GM10266 (cell line): ENCODE measurements around the gene IFT80.
"Not testable (repeated sequence)": the region's sequence is repeated elsewhere in the genome, so short reads cannot be mapped to it uniquely, and the experiment has no call there.

Experiments
- DNase-seq: peaks from one replicate; pipeline ENCODE4 v3.0.0; 2012; ENCODE audit errors: extremely low spot score
- CTCF ChIP-seq: IDR thresholded peaks from 2 replicates; pipeline ENCODE4 v1.5.1; 2012; ENCODE audit warnings: mild to moderate bottlenecking, low read depth; ENCODE audit not compliant: control insufficient read depth, insufficient read depth; ENCODE audit errors: missing control alignments

Gene IFT80

GRCh38 chr3:160259589-160259988, 139.4 kb downstream of the IFT80 start:
- no peak for DNase-seq
- no peak for TF ChIP-seq CTCF

- no peak for TF ChIP-seq CTCF
- no peak for DNase-seq
Measured at GRCh38 chr3:160257606-160258005, 141.4 kb downstream of the IFT80 start.

- DNase-seq, result no peak
- TF ChIP-seq CTCF, result no peak
Measured at GRCh38 chr3:160253298-160253697, 145.7 kb downstream of the IFT80 start.

GRCh38 chr3:160247766-160248165, 151.3 kb downstream of the IFT80 start:
- TF ChIP-seq CTCF, result no peak

GRCh38 chr3:160245261-160245800, 153.7 kb downstream of the IFT80 start:
- no peak for TF ChIP-seq CTCF
- DNase-seq, result no peak

More at GRCh38 chr3:160247766-160248165, 151.3 kb downstream of the IFT80 start:
- DNase-seq, result no peak

GRCh38 chr3:160240719-160241118, 158.3 kb downstream of the IFT80 start:
- not testable (repeated sequence) for DNase-seq

- TF ChIP-seq CTCF, result no peak
- DNase-seq, result no peak
Measured at GRCh38 chr3:160232014-160232413, 167.0 kb downstream of the IFT80 start.

- no peak for TF ChIP-seq CTCF
- no peak for DNase-seq
Measured at GRCh38 chr3:160227419-160227818, 171.6 kb downstream of the IFT80 start.
